ENCODE data around the gene RRM2. TPM values are rescaled to one million over a fixed set of nuclear protein-coding genes. Genes with fewer than 3 reads are reported as not detected.
A peak's percentile ranks its signal among the peaks of the same experiment; 100 is the strongest.

RRM2 gene
- total RNA-seq, 1 donor from 2014 or later, result 9.3 TPM

DNA sequence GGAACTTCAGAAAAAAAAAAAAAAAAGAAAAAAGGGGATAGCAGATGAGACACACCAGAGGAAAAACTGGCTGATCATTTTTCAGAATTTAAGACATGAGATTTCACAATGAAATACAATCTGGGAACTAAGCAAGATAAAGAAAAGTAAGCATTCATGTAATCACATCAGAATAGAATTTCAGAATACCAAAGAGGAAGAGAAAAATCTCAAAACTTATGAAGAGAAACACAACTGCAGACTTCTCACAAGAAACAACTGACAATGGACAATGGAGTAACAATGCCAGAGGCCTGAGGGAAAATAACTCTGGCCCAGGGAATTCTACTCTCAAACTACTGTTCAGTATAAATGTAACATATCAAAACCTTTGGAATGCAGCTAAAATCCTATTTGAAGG, 13.2 kb upstream of the RRM2 start:
- CTCF ChIA-PET, result interaction anchor here (1.3 kb wide), 1 partner anchor 326 kb away, joined by 3 read pairs; no protein-coding TSS in a partner anchor
- POLR2A ChIA-PET, result no interaction called here
- Mint-ChIP-seq H3K27ac (no peak overlapping the region), H3K9me3 (peaks cover 7% of the 10 kb centered on the region), H3K4me1 (no peaks in the 10 kb centered on the region), H3K27me3 (no peaks in the 10 kb centered on the region), H3K36me3 (ENCODE audit: low read depth) (no peaks in the 10 kb centered on the region), H3K4me3 (no peak overlapping the region)
- ATAC-seq (ENCODE audit: low read depth) (no peak), DNase-seq (no peak)
- intact Hi-C loops (cut with micrococcal nuclease), result no loop called here
- TF ChIP-seq, protein P1, sequence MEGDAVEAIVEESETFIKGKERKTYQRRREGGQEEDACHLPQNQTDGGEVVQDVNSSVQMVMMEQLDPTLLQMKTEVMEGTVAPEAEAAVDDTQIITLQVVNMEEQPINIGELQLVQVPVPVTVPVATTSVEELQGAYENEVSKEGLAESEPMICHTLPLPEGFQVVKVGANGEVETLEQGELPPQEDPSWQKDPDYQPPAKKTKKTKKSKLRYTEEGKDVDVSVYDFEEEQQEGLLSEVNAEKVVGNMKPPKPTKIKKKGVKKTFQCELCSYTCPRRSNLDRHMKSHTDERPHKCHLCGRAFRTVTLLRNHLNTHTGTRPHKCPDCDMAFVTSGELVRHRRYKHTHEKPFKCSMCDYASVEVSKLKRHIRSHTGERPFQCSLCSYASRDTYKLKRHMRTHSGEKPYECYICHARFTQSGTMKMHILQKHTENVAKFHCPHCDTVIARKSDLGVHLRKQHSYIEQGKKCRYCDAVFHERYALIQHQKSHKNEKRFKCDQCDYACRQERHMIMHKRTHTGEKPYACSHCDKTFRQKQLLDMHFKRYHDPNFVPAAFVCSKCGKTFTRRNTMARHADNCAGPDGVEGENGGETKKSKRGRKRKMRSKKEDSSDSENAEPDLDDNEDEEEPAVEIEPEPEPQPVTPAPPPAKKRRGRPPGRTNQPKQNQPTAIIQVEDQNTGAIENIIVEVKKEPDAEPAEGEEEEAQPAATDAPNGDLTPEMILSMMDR (IDR thresholded peaks at IDR 0.05), result no peak

- peaks cover 8% of the 10 kb centered on the region for H3K27me3 Mint-ChIP-seq
- DNase-seq, result no peak
- H3K9me3 Mint-ChIP-seq, result no peaks in the 10 kb centered on the region
- ChIA-PET CTCF (interaction anchor here (1.0 to 1.8 kb wide), 4 partner anchors 17 to 316 kb away, joined by 4 to 9 read pairs (median 8); no protein-coding TSS in a partner anchor), POLR2A (no interaction called here)
- no peak overlapping the region for H3K4me3 Mint-ChIP-seq
- TF ChIP-seq, protein P1 (IDR thresholded peaks at IDR 0.05), result no peak
- H3K36me3 Mint-ChIP-seq (ENCODE audit: low read depth), result peaks cover 2% of the 10 kb centered on the region
- peaks cover 30% of the 10 kb centered on the region for H3K4me1 Mint-ChIP-seq
- intact Hi-C loops (cut with micrococcal nuclease), result loop anchor here (10.0 kb wide), 1 partner anchor 694 kb away; the partner anchor contains the start of genes CPSF3 and ITGB1BP1
- no peak for ATAC-seq (ENCODE audit: low read depth)
- no peak overlapping the region for H3K27ac Mint-ChIP-seq
These were observed 3.6 kb upstream of the RRM2 start for GRCh38 chr2:10119027-10119325.

DNA sequence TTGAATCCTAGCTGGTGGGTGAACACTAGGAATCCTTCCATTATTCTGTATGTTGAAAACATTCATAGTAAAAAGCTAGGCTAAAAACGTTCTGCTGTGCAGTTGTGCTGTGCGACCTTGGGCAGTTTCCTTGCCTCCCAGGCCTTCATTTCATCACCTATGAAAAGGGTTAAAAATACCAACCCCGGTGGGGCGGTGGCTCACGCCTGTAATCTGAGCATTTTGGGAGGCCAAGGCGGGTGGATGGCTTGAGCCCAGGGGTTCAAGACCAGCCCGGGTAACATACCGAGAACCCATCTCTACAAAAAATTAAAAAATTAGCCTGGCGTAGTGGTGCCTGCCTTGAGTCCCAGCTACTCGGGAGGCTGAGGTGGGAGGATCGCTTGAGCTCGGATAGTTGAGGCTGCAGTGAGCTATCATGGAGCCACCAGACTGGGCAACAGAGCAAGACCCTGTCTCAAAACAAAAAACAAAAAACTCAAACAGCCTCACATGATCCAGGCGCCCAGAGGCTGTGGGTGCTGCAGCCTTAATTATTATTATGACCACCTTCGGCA, 2.9 kb upstream of the RRM2 start:
- ATAC-seq (ENCODE audit: low read depth) (no peak), DNase-seq (no peak)
- ChIA-PET CTCF (interaction anchor here (1.4 to 1.8 kb wide), 3 partner anchors 22 to 315 kb away, joined by 7 to 9 read pairs (median 8); no protein-coding TSS in a partner anchor), POLR2A (no interaction called here)
- H3K27me3 Mint-ChIP-seq, result peaks cover 8% of the 10 kb centered on the region
- TF ChIP-seq, protein P1 (IDR thresholded peaks at IDR 0.05), result no peak
- peaks cover 2% of the 10 kb centered on the region for H3K36me3 Mint-ChIP-seq (ENCODE audit: low read depth)
- H3K27ac Mint-ChIP-seq, result peak overlapping the region; percentile 94
- peaks cover 35% of the 10 kb centered on the region for H3K4me1 Mint-ChIP-seq
- H3K4me3 Mint-ChIP-seq, result peak overlapping the region; percentile 97
- intact Hi-C loops (cut with micrococcal nuclease), result loop anchor here (1.0 to 10.0 kb wide), 9 partner anchors 40 to 695 kb away; partner anchors contain the start of genes CPSF3, HPCAL1, ITGB1BP1 and ODC1
- no peaks in the 10 kb centered on the region for H3K9me3 Mint-ChIP-seq

DNA sequence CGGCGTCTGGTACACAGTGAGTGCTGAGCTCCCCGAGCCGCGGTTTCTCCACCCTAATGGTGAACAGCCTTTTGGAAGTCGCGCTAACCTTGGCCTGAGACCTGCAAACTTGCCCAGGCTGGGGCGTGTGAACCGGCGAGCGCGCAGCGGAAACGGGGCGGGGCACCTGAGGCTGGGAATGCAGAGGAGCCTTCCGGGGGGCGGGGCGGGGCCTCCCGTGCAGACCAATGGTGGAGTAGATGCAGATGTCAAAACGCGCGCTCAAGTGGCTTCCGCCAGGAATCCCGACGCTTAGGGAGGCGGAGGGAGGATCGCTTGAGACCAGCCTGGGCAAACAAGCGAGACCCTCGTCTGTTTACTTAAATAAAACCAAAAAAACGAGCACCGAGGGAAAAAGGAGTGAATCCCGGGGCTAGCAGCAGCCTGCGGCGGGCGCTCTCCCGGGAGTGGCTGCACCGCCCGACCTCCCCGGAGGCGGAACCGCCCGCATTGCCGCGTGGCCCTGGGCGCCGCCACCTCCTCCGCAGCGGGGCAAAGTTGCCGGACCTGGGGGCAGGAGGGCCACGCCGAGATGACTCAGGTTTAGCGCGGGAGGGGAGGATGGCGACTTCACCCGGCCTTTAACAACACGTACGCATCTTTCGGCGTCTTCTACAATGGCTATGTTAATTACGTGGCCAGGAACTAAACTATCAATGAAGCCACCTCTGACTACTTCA, 2.2 kb upstream of the RRM2 start:
- intact Hi-C loops (cut with micrococcal nuclease), result loop anchor here (1.0 to 10.0 kb wide), 8 partner anchors 41 to 690 kb away; partner anchors contain the start of genes HPCAL1, ODC1, TAF1B and YWHAQ
- Mint-ChIP-seq H3K27me3 (peaks cover 8% of the 10 kb centered on the region), H3K27ac (peak overlapping the region; percentile 94), H3K9me3 (no peaks in the 10 kb centered on the region), H3K4me1 (peaks cover 35% of the 10 kb centered on the region), H3K4me3 (peak overlapping the region; percentile 97), H3K36me3 (ENCODE audit: low read depth) (peaks cover 2% of the 10 kb centered on the region)
- peak; percentile 88 for DNase-seq
- POLR2A ChIA-PET, result interaction anchor here (1.0 to 1.4 kb wide), 3 partner anchors 41 to 325 kb away, joined by 3 to 5 read pairs (median 3); no protein-coding TSS in a partner anchor
- ATAC-seq (ENCODE audit: low read depth), result peak; percentile 80
- TF ChIP-seq, protein P1 (IDR thresholded peaks at IDR 0.05), result no peak
- CTCF ChIA-PET, result interaction anchor here (1.3 to 1.8 kb wide), 4 partner anchors 23 to 315 kb away, joined by 3 to 9 read pairs (median 8); no protein-coding TSS in a partner anchor

Data from activated B cell treated with CpG ODN at 0.5 μM for 24 hours (primary cell).